ENCODE measurements around the gene TP63.

TP63 gene

DNA sequence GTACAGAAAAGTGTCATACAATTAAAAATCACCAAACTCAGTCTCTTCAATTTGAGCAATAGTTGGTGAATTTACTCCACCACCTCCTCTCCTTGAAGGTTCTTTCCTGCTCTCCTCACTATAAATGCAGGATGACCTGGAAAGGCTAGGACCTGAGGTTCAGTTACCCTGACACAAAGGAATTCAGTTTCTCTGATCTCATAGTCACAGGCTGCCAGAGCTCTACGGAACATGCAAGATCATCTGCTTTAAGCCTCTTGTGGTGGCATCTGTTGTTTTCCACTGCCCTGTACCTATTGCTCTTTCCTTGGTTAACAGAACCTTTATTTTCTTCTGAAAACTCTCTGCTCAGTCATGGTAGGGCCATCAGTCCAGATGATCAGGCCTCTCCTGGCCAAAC, 4.9 kb upstream of the TP63 start:
- TF ChIP-seq, protein P1, sequence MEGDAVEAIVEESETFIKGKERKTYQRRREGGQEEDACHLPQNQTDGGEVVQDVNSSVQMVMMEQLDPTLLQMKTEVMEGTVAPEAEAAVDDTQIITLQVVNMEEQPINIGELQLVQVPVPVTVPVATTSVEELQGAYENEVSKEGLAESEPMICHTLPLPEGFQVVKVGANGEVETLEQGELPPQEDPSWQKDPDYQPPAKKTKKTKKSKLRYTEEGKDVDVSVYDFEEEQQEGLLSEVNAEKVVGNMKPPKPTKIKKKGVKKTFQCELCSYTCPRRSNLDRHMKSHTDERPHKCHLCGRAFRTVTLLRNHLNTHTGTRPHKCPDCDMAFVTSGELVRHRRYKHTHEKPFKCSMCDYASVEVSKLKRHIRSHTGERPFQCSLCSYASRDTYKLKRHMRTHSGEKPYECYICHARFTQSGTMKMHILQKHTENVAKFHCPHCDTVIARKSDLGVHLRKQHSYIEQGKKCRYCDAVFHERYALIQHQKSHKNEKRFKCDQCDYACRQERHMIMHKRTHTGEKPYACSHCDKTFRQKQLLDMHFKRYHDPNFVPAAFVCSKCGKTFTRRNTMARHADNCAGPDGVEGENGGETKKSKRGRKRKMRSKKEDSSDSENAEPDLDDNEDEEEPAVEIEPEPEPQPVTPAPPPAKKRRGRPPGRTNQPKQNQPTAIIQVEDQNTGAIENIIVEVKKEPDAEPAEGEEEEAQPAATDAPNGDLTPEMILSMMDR (conservative IDR thresholded peaks at IDR 0.05), result no peak
- TF ChIP-seq ZFX (IDR thresholded peaks at IDR 0.05), result no peak
- no peak overlapping the region for H3K27ac ChIP-seq

DNA sequence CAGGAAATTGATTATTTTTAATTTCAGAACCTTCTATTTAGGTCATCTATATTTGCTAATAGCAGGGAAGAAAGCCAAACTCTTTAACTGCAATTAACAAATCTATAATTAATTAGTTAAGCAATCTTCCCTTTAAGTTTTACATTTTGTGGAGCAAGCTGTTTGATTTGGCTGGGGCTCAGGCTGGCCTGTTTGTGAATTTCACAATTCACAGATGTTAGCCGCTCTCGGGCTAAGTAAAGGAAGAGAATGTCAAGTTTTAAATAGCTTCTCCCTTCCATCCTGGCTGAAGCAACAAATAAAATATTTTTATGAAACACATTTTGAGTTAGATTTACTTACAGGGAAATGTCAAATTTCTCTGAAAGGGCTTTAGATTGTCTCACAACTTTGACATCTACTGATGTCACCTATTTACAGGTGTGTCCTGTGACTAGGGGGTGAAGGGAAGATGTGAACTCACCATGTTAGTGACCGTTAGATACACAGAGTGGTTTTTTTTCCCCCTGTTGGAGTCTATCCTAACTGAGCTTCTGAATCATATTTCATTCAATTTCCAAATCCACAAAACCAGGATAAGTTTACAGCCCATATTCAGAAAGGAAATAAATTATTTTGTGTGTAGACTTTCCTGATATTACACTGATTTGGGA, 1.3 kb upstream of the TP63 start:
- H3K27ac ChIP-seq, result no peak overlapping the region
- TF ChIP-seq, protein P1 (conservative IDR thresholded peaks at IDR 0.05), result no peak
- no peak for TF ChIP-seq ZFX (IDR thresholded peaks at IDR 0.05)

DNA sequence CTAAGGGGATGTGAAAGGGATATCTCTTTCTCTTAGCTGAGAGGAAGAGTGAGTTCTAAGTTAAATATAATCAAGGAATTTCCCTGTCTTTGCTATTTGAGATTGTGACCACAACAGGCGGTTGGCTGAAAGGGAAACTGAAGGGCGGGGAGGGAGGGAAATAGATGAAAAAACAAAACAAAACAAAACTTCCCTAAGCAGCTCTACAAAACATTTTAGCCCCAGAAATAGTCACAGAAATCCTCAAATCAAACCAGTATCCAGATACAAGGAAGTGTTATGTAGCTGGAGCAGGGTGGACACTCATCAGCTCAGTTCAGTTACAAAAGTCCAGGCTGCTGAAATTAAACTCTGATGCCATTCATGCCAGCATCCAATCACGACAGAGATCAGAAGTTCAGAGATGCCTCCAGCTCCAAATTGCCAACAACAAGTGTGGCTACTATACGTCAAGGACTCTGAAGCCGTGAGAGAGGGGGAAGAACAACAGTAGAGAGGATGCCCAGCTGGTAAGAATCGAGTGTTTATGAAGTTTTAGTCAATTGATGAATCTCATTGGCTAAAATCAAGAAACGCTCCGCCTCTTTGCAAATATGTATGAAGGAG, 319 bp upstream of the TP63 start:
- TF ChIP-seq ZFX (IDR thresholded peaks at IDR 0.05), result no peak
- TF ChIP-seq, protein P1 (conservative IDR thresholded peaks at IDR 0.05), result no peak
- no peak overlapping the region for H3K27ac ChIP-seq

DNA sequence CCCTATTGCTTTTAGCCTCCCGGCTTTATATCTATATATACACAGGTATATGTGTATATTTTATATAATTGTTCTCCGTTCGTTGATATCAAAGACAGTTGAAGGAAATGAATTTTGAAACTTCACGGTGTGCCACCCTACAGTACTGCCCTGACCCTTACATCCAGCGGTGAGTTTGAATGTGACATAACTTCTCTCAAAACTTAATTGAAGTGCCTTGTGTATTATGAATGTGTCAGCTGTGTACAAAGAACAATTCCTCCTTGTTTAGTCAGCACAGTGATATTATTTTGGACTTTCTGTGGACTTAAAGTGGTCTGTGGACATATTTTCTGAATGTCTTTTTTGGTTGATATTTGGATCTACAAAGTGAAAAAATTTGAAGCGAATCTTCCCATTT, 220 bp downstream of the TP63 start:
- TF ChIP-seq ZFX (IDR thresholded peaks at IDR 0.05), result no peak
- TF ChIP-seq, protein P1 (conservative IDR thresholded peaks at IDR 0.05), result no peak
- H3K27ac ChIP-seq, result no peak overlapping the region

DNA sequence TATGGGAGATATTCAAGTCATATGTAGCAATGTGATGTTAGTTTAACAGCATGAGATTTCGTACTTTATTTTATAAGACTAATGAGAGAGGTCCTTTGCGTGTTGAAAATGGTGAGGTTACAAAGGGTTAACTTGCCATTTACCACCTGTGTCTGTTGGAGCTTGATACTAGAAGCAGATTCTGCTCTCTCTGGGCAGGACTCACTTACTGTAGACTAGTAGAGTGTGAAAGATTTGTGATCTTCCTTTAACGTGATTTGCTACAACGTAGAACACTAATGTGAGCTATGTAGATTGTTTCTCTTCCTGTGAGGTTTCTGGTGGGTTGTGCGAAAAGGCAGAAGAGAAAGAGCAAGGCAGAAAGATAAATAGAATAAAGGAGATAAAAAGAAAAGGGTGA, 1.1 kb downstream of the TP63 start:
- TF ChIP-seq, protein P1 (conservative IDR thresholded peaks at IDR 0.05), result no peak
- TF ChIP-seq ZFX (IDR thresholded peaks at IDR 0.05), result no peak
- H3K27ac ChIP-seq, result no peak overlapping the region

DNA sequence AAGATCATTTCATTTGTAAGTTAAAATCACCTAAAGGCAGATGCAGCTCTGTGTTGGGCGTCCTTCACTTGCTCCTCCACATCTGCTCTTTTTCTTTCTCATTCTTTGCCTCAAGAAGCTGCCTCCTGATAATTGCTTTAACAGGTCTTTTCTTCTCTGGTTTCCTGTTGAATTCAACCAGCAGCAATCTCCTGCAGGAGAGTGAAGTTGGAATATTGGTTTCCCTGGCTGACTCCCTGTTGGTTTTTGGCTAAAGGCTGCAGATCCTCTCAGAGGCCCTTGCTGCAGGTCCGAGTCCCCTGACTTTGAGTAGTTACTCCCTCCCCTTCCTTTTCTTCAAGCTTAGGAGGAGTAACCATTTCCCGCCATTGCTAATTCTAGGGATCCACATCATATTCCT, 4.2 kb downstream of the TP63 start:
- no peak overlapping the region for H3K27ac ChIP-seq
- TF ChIP-seq, protein P1 (conservative IDR thresholded peaks at IDR 0.05), result no peak
- TF ChIP-seq ZFX (IDR thresholded peaks at IDR 0.05), result no peak

DNA sequence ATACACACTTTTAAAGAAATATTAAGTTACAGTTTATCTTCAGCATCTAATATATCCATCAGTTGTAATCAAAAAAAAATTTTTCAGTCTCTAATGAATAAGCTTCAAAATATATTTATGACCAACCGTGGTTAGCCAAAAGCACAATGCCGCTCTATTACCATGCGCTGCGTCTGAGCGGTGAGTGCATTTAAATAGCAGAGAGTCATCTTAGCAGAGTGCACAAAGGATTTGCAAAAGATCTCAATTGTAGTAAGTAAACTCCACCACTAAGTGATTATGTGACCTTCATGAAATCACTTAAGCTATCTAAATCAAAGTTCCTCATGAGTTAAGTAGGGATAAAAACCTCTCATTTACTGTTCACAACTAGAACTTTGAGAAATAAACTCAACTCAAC, 4.9 kb downstream of the TP63 start:
- no peak overlapping the region for H3K27ac ChIP-seq
- TF ChIP-seq ZFX (IDR thresholded peaks at IDR 0.05), result no peak
- TF ChIP-seq, protein P1 (conservative IDR thresholded peaks at IDR 0.05), result no peak

Data from C4-2B (cell line).